GM15510 (cell line): ENCODE results near the gene SSTR3.

Source experiments
- POLR2A ChIP-seq: IDR thresholded peaks from 3 replicates; pipeline ENCODE4 v1.6.1; 2011; ENCODE audit warnings: borderline replicate concordance; ENCODE audit not compliant: insufficient read length; ENCODE audit errors: extremely low read depth

The SSTR3 gene

GRCh38 chr22:37178350-37179125 is 33.7 kb downstream of the SSTR3 start:
- TF ChIP-seq POLR2A, result no peak

GRCh38 chr22:37177755-37178154 is 34.5 kb downstream of the SSTR3 start:
- no peak for TF ChIP-seq POLR2A

GRCh38 chr22:37177221-37177620 is 35.1 kb downstream of the SSTR3 start:
- no peak for TF ChIP-seq POLR2A

- TF ChIP-seq POLR2A, result no peak
Measured at GRCh38 chr22:37176464-37177061, 35.7 kb downstream of the SSTR3 start.

- no peak for TF ChIP-seq POLR2A
Measured at GRCh38 chr22:37175414-37176281, 36.6 kb downstream of the SSTR3 start.

GRCh38 chr22:37174964-37175363 is 37.3 kb downstream of the SSTR3 start:
- TF ChIP-seq POLR2A, result no peak

- no peak for TF ChIP-seq POLR2A
Measured at GRCh38 chr22:37173709-37174108, 38.6 kb downstream of the SSTR3 start.

GRCh38 chr22:37172266-37173245 is 39.7 kb downstream of the SSTR3 start:
- no peak for TF ChIP-seq POLR2A

- TF ChIP-seq POLR2A, result no peak
Measured at GRCh38 chr22:37171662-37172061, 40.6 kb downstream of the SSTR3 start.

- no peak for TF ChIP-seq POLR2A
Measured at GRCh38 chr22:37169947-37170688, 42.2 kb downstream of the SSTR3 start.

GRCh38 chr22:37169406-37169805 is 42.9 kb downstream of the SSTR3 start:
- TF ChIP-seq POLR2A, result no peak

GRCh38 chr22:37167981-37168647 is 44.2 kb downstream of the SSTR3 start:
- TF ChIP-seq POLR2A, result no peak
